SU-DHL-6 (cell line): ENCODE measurements around the gene ESYT2.

ENCODE experiments used
- EZH2phosphoT487 ChIP-seq: fragments of 200-600 bp; sonication (generic), shearing (Covaris generic); conservative IDR thresholded peaks from 2 replicates; pipeline ENCODE4 v1.6.1; 2018; ENCODE audit warnings: mild to moderate bottlenecking, antibody characterized with exemption, low read length, moderate library complexity, mixed read lengths
- TF ChIP-seq, protein P1 (sequence below): fragments of 200-600 bp; sonication (generic); IDR thresholded peaks from one replicate; pipeline ENCODE4 v1.5.1; 2017; ENCODE audit warnings: antibody characterized with exemption, mild to moderate bottlenecking, low read length, moderate library complexity; ENCODE audit not compliant: insufficient read depth, poor library complexity, severe bottlenecking

DNA sequence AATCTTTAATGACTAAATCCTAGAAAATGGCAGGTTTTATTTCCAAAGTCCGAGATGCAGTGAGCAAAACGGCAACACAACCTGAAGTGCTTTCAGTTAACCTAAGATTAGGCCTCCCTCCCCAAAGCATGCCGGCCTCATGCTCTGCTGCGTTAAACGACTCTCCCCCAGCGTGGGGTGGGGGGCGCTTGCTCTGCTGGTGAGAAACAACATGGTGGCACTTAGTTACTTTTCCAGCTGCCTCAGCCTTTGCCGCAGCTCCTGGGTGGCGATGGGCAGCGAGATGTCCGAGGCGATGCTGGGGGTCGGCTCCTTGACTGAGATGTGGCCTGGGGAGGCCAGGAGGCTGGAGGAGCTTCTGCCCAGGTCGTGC, 88.0 kb downstream of the ESYT2 start:
- TF ChIP-seq, protein P1, sequence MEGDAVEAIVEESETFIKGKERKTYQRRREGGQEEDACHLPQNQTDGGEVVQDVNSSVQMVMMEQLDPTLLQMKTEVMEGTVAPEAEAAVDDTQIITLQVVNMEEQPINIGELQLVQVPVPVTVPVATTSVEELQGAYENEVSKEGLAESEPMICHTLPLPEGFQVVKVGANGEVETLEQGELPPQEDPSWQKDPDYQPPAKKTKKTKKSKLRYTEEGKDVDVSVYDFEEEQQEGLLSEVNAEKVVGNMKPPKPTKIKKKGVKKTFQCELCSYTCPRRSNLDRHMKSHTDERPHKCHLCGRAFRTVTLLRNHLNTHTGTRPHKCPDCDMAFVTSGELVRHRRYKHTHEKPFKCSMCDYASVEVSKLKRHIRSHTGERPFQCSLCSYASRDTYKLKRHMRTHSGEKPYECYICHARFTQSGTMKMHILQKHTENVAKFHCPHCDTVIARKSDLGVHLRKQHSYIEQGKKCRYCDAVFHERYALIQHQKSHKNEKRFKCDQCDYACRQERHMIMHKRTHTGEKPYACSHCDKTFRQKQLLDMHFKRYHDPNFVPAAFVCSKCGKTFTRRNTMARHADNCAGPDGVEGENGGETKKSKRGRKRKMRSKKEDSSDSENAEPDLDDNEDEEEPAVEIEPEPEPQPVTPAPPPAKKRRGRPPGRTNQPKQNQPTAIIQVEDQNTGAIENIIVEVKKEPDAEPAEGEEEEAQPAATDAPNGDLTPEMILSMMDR = no peak
- no peak for TF ChIP-seq EZH2phosphoT487
